Gastrocnemius medialis (tissue), 4 donors: ENCODE data around the gene ATAD3C.

Source experiments
- CTCF ChIP-seq, 5 experiments: fragments of 450-650 bp in 3 of 5; fragments of 200-600 bp in 2 of 5; sonication (generic) in 2 of 5; IDR thresholded peaks in 4 of 5; conservative IDR thresholded peaks in 1 of 5; 1 replicate in 4 of 5; 2 replicates in 1 of 5; pipeline ENCODE4 v1.5.1; 2016 to 2019; ENCODE audit warnings: antibody characterized with exemption in 5 of 5, mild to moderate bottlenecking in 3 of 5, moderate library complexity in 3 of 5
- POLR2A ChIP-seq, 2 donors: fragments of 450-650 bp; IDR thresholded peaks; one replicate each; pipeline ENCODE4 v1.6.1; 2017; ENCODE audit warnings: antibody characterized with exemption in 2 of 2, mild to moderate bottlenecking in 2 of 2, moderate library complexity in 2 of 2

- TF ChIP-seq CTCF (IDR thresholded peaks at IDR 0.05 in 4 of 5, conservative IDR thresholded peaks at IDR 0.05 in 1 of 5) (no peak), POLR2A (IDR thresholded peaks at IDR 0.05) (no peak)
Observed at GRCh38 chr1:1491601-1492000, 42.1 kb downstream of the ATAD3C start.
